Measurements from ENCODE around the gene RETREG1.

RETREG1 gene

DNA sequence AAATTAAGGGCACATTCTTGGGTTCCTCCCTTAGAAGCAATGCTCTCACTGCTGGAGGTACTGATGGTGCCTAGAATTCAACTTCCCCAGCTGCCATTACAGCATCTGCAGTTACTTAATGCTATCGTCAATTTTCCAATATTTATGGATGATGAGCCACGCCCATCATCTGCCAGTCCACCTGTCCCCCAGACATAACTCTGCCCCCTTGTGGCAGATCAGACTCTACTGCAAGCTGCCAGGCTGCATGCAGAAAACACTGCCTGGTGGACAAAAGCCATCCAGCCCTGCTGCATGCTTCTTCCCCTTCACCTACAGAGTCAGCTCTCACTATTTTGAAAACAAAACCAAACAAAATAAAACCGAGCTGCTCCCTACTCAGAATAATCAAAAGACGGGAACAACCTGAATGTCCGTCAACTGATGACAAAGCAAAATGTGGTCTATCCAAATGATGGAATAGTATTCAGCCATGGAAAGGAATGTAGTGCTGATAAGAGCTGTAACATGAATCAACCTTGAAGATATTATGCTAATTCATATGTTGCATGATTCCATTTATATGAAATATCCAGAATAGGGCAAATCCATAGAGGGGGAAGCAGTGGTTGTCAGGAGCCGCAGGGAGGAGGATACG, 66.4 kb downstream of the RETREG1 start:
- Histone ChIP-seq H3K4me2 (ENCODE audit: low read length, poor library complexity, severe bottlenecking) (peak overlapping the region; percentile 14), H3K4me3 (ENCODE audit: insufficient read depth in 1 of 2, low read depth in 1 of 2, low read length in 2 of 2) (no peak overlapping the region), H2BK15ac (ENCODE audit: low read depth, poor library complexity, severe bottlenecking) (no peak overlapping the region), H2AFZ (ENCODE audit: low read depth, low read length) (no peak overlapping the region), H4K8ac (ENCODE audit: low read length) (no peak overlapping the region), H2AK5ac (ENCODE audit: low read length, severe bottlenecking) (no peak overlapping the region), H3K18ac (ENCODE audit: low read depth in 1 of 2, low read length in 2 of 2) (no peak overlapping the region), H3K9ac (ENCODE audit: low read length) (peak overlapping the region; percentile 56), H3K27ac (ENCODE audit: low read length, poor library complexity, severe bottlenecking) (no peak overlapping the region), H3K27me3 (ENCODE audit: control insufficient read depth in 1 of 2, insufficient read depth in 1 of 2, low read length in 2 of 2) (no peaks in the 10 kb centered on the region), H3K79me1 (replicated peaks; ENCODE audit: low read length, poor library complexity, severe bottlenecking) (no peaks in the 10 kb centered on the region), H3K14ac (ENCODE audit: low read length in 2 of 2) (no peak overlapping the region), H2BK5ac (ENCODE audit: low read depth, low read length, poor library complexity, severe bottlenecking) (no peak overlapping the region), H4K91ac (ENCODE audit: low read length) (no peak overlapping the region), H3K4me1 (ENCODE audit: control insufficient read depth, insufficient read depth, low read depth, low read length) (peaks cover 2% of the 10 kb centered on the region), H3K23ac (ENCODE audit: low read length in 2 of 2) (no peak overlapping the region), H2BK12ac (ENCODE audit: low read length in 2 of 2) (no peak overlapping the region), H3K4ac (ENCODE audit: low read depth in 1 of 2, low read length in 2 of 2) (no peak overlapping the region), H2BK120ac (ENCODE audit: low read depth, low read length) (no peak overlapping the region), H3K36me3 (ENCODE audit: control insufficient read depth in 1 of 2, insufficient read depth in 2 of 2, low read depth in 1 of 2, low read length in 2 of 2) (no peaks in the 10 kb centered on the region), H3K9me3 (ENCODE audit: control insufficient read depth, low read length) (no peaks in the 10 kb centered on the region)
- 55% methylated on average over 6 of the region's 7 CpGs for WGBS
- peak; percentile 57 for DNase-seq

DNA sequence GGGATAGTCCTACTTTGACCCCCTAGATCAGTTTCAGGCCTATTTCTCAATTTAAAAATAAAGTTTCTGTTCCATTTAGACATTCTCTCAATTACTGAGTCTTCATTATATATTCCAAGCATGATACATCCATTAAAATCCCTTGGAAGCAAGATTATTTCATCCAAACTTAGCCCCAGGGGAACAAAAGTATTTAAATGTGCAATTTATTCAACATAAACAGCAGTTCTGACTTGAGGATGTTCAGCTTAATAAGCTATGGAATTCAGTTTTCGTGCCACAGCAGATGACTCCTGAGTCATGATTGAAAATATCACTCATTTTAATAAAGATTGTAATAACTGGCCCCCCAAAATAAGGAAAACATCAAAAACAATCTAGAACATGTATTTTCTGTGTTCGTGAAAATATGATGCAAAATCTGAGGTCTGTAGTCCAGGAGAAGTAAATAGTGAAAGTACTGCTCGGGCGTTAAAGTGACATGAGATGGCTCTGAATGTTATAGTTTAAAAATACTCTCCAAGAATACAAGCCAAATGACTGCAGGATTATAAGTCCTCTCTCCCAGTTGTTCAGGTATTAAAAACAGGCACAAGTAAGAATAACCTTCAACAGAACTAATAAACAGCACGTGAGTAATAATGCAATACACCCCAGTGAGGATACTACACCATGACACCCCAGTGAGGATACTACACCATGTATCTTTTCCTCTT, 67.1 kb downstream of the RETREG1 start:
- DNase-seq = no peak
- H3K4me2 ChIP-seq (ENCODE audit: low read length, poor library complexity, severe bottlenecking) = no peak overlapping the region
- H2BK15ac ChIP-seq (ENCODE audit: low read depth, poor library complexity, severe bottlenecking) = no peak overlapping the region
- 88% methylated on average over 1 of the region's 5 CpGs for WGBS
- no peak overlapping the region for H2BK12ac ChIP-seq (ENCODE audit: low read length in 2 of 2)
- no peak overlapping the region for H2BK120ac ChIP-seq (ENCODE audit: low read depth, low read length)
- no peak overlapping the region for H3K27ac ChIP-seq (ENCODE audit: low read length, poor library complexity, severe bottlenecking)
- no peak overlapping the region for H4K91ac ChIP-seq (ENCODE audit: low read length)
- H4K8ac ChIP-seq (ENCODE audit: low read length) = no peak overlapping the region
- no peaks in the 10 kb centered on the region for H3K9me3 ChIP-seq (ENCODE audit: control insufficient read depth, low read length)
- H3K79me1 ChIP-seq (replicated peaks; ENCODE audit: low read length, poor library complexity, severe bottlenecking) = no peaks in the 10 kb centered on the region
- H3K4ac ChIP-seq (ENCODE audit: low read depth in 1 of 2, low read length in 2 of 2) = no peak overlapping the region
- no peaks in the 10 kb centered on the region for H3K36me3 ChIP-seq (ENCODE audit: control insufficient read depth in 1 of 2, insufficient read depth in 2 of 2, low read depth in 1 of 2, low read length in 2 of 2)
- no peak overlapping the region for H3K14ac ChIP-seq (ENCODE audit: low read length in 2 of 2)
- no peak overlapping the region for H2BK5ac ChIP-seq (ENCODE audit: low read depth, low read length, poor library complexity, severe bottlenecking)
- no peak overlapping the region for H3K23ac ChIP-seq (ENCODE audit: low read length in 2 of 2)
- H3K18ac ChIP-seq (ENCODE audit: low read depth in 1 of 2, low read length in 2 of 2) = no peak overlapping the region
- peak overlapping the region in 1 of 2 experiments; percentile 36 for H3K4me3 ChIP-seq (ENCODE audit: insufficient read depth in 1 of 2, low read depth in 1 of 2, low read length in 2 of 2)
- H2AK5ac ChIP-seq (ENCODE audit: low read length, severe bottlenecking) = no peak overlapping the region
- no peaks in the 10 kb centered on the region for H3K27me3 ChIP-seq (ENCODE audit: control insufficient read depth in 1 of 2, insufficient read depth in 1 of 2, low read length in 2 of 2)
- H3K4me1 ChIP-seq (ENCODE audit: control insufficient read depth, insufficient read depth, low read depth, low read length) = peaks cover 3% of the 10 kb centered on the region
- no peak overlapping the region for H2AFZ ChIP-seq (ENCODE audit: low read depth, low read length)
- peak overlapping the region; percentile 56 for H3K9ac ChIP-seq (ENCODE audit: low read length)

DNA sequence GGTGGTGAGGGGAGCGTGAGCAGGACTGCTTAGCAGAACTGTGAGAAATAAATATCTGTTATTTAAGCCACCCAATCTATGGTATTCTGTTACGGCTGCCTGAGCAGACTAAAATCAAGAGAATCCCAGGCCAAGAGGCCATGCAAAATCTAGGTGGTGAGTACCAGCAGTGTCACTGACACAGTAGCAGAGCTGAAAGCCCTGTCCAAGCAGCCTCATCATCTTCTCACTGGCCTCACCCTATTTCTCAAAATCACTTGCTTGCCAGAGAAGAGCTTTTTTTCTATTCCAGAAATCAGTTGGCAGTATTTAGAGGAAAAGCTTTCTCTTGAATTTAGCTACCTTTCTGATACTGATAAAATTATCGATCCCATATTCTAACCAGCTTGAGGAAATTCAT, 68.0 kb downstream of the RETREG1 start:
- Histone ChIP-seq H3K4ac (ENCODE audit: low read depth in 1 of 2, low read length in 2 of 2) (no peak overlapping the region), H3K9me3 (ENCODE audit: control insufficient read depth, low read length) (no peaks in the 10 kb centered on the region), H3K23ac (ENCODE audit: low read length in 2 of 2) (no peak overlapping the region)

DNA sequence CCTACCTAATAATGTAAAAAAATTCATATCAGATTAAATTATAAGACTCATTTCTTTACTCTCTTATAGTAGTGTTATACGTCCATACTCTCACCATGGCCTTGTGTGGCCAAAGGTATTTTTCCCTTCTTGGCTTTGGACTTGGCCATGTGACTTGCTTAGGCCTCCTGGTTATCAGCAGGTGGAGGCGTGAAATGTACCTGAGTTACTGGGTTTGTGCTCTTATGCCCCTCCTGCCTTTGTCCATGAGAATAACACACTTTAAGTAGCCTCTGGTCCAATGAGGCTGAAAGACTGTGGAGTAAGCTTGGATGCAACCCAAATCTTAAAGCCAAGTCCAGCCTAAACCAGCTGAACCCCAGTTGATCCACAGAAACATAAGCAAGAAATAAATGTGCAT, 68.7 kb downstream of the RETREG1 start:
- Histone ChIP-seq H2BK12ac (ENCODE audit: low read length in 2 of 2) (no peak overlapping the region), H3K36me3 (ENCODE audit: control insufficient read depth in 1 of 2, insufficient read depth in 2 of 2, low read depth in 1 of 2, low read length in 2 of 2) (no peaks in the 10 kb centered on the region), H3K79me1 (replicated peaks; ENCODE audit: low read length, poor library complexity, severe bottlenecking) (no peaks in the 10 kb centered on the region), H2BK15ac (ENCODE audit: low read depth, poor library complexity, severe bottlenecking) (no peak overlapping the region), H2BK5ac (ENCODE audit: low read depth, low read length, poor library complexity, severe bottlenecking) (no peak overlapping the region), H4K91ac (ENCODE audit: low read length) (no peak overlapping the region), H3K4me1 (ENCODE audit: control insufficient read depth, insufficient read depth, low read depth, low read length) (peaks cover 3% of the 10 kb centered on the region), H4K8ac (ENCODE audit: low read length) (no peak overlapping the region), H3K18ac (ENCODE audit: low read depth in 1 of 2, low read length in 2 of 2) (no peak overlapping the region), H3K27ac (ENCODE audit: low read length, poor library complexity, severe bottlenecking) (no peak overlapping the region), H3K4me3 (ENCODE audit: insufficient read depth in 1 of 2, low read depth in 1 of 2, low read length in 2 of 2) (no peak overlapping the region), H2AFZ (ENCODE audit: low read depth, low read length) (no peak overlapping the region), H3K9me3 (ENCODE audit: control insufficient read depth, low read length) (no peaks in the 10 kb centered on the region), H3K4me2 (ENCODE audit: low read length, poor library complexity, severe bottlenecking) (no peak overlapping the region), H3K27me3 (ENCODE audit: control insufficient read depth in 1 of 2, insufficient read depth in 1 of 2, low read length in 2 of 2) (no peaks in the 10 kb centered on the region), H2BK120ac (ENCODE audit: low read depth, low read length) (no peak overlapping the region), H3K4ac (ENCODE audit: low read depth in 1 of 2, low read length in 2 of 2) (no peak overlapping the region), H3K9ac (ENCODE audit: low read length) (no peak overlapping the region), H3K23ac (ENCODE audit: low read length in 2 of 2) (no peak overlapping the region), H3K14ac (ENCODE audit: low read length in 2 of 2) (no peak overlapping the region), H2AK5ac (ENCODE audit: low read length, severe bottlenecking) (peak overlapping the region; percentile 1)
- WGBS = 80% methylated on average over 1 of the region's 2 CpGs
- no peak for DNase-seq

More for the DNA sequence above, 68.0 kb downstream of the RETREG1 start:
- peak overlapping the region; percentile 63 for H2AK5ac ChIP-seq (ENCODE audit: low read length, severe bottlenecking)
- H3K36me3 ChIP-seq (ENCODE audit: control insufficient read depth in 1 of 2, insufficient read depth in 2 of 2, low read depth in 1 of 2, low read length in 2 of 2) = no peaks in the 10 kb centered on the region
- 92% methylated on average over 2 of the region's 3 CpGs for WGBS
- H2BK15ac ChIP-seq (ENCODE audit: low read depth, poor library complexity, severe bottlenecking) = no peak overlapping the region
- H2BK5ac ChIP-seq (ENCODE audit: low read depth, low read length, poor library complexity, severe bottlenecking) = no peak overlapping the region
- H3K4me1 ChIP-seq (ENCODE audit: control insufficient read depth, insufficient read depth, low read depth, low read length) = peaks cover 3% of the 10 kb centered on the region
- no peak overlapping the region for H3K27ac ChIP-seq (ENCODE audit: low read length, poor library complexity, severe bottlenecking)
- H3K27me3 ChIP-seq (ENCODE audit: control insufficient read depth in 1 of 2, insufficient read depth in 1 of 2, low read length in 2 of 2) = no peaks in the 10 kb centered on the region
- no peak overlapping the region for H3K9ac ChIP-seq (ENCODE audit: low read length)
- no peak overlapping the region for H3K14ac ChIP-seq (ENCODE audit: low read length in 2 of 2)
- H4K91ac ChIP-seq (ENCODE audit: low read length) = no peak overlapping the region
- H2BK12ac ChIP-seq (ENCODE audit: low read length in 2 of 2) = no peak overlapping the region
- DNase-seq = no peak
- H3K79me1 ChIP-seq (replicated peaks; ENCODE audit: low read length, poor library complexity, severe bottlenecking) = no peaks in the 10 kb centered on the region
- H2AFZ ChIP-seq (ENCODE audit: low read depth, low read length) = no peak overlapping the region
- no peak overlapping the region for H3K4me3 ChIP-seq (ENCODE audit: insufficient read depth in 1 of 2, low read depth in 1 of 2, low read length in 2 of 2)
- no peak overlapping the region for H3K4me2 ChIP-seq (ENCODE audit: low read length, poor library complexity, severe bottlenecking)
- H4K8ac ChIP-seq (ENCODE audit: low read length) = no peak overlapping the region
- H2BK120ac ChIP-seq (ENCODE audit: low read depth, low read length) = no peak overlapping the region
- H3K18ac ChIP-seq (ENCODE audit: low read depth in 1 of 2, low read length in 2 of 2) = no peak overlapping the region

Data from mesenchymal stem cell (in vitro differentiated cells and primary cell).